ENCODE measurements around the gene SLC13A3. TPM values are rescaled to one million over a fixed set of nuclear protein-coding genes. Genes with fewer than 3 reads are reported as not detected.

Gene SLC13A3
- total RNA-seq, 5 donors from 2014 or later (not counting 1 experiment from before 2014, with no cell fraction given): 0.16 to 0.49 (median 0.33) TPM; not detected in 1

GRCh38 chr20:46549188-46549972, 101.9 kb downstream of the SLC13A3 start:
- Histone ChIP-seq H3K4me3 (ENCODE audit: control insufficient read depth in 1 of 2, extremely low read depth in 1 of 2, low read length in 1 of 2) (no peak overlapping the region), H3K36me3 (ENCODE audit: control insufficient read depth in 2 of 2, extremely low read depth in 1 of 2, insufficient read depth in 1 of 2, low read length in 1 of 2) (no peaks in the 10 kb centered on the region), H3K4me1 (ENCODE audit: control insufficient read depth in 1 of 2, extremely low read depth in 1 of 2, insufficient read depth in 2 of 2, low read length in 2 of 2) (peaks cover 4 to 38% of the 10 kb centered on the region in 2 experiments), H3K9me3 (no peaks in the 10 kb centered on the region), H3K27ac (ENCODE audit: low read length) (no peak overlapping the region), H3K27me3 (replicated peaks in 1 of 2; ENCODE audit: control insufficient read depth in 2 of 2, extremely low read depth in 1 of 2, insufficient read depth in 2 of 2, low read length in 1 of 2) (peaks cover 0 to 11% of the 10 kb centered on the region in 2 experiments)
- CTCF ChIA-PET: no interaction called here
- no peaks in the 10 kb centered on the region for H3K36me3 Mint-ChIP-seq
- H3K4me1 Mint-ChIP-seq: peaks cover 15 to 26% (median 25%) of the 10 kb centered on the region in 3 donors
- no peak for ATAC-seq (replicated peaks in 1 of 4)
- no peak overlapping the region for H3K4me3 Mint-ChIP-seq
- H3K27ac Mint-ChIP-seq: no peak overlapping the region
- no peaks in the 10 kb centered on the region for H3K9me3 Mint-ChIP-seq
- peaks cover 2 to 5% of the 10 kb centered on the region in 2 donors for H3K27me3 Mint-ChIP-seq
- 90% methylated on average over 3 of the region's 4 CpGs for WGBS (ENCODE audit: insufficient coverage)
- DNase-seq: no peak
- POLR2A ChIA-PET: interaction anchor here in 1 of 2 donors (0.5 kb wide), 1 partner anchor 682 kb away, joined by 3 read pairs; no protein-coding TSS in a partner anchor

GRCh38 chr20:46548688-46549087, 102.6 kb downstream of the SLC13A3 start:
- Mint-ChIP-seq H3K27me3 (peaks cover 2 to 5% of the 10 kb centered on the region in 2 donors), H3K4me1 (peaks cover 15 to 25% (median 24%) of the 10 kb centered on the region in 3 donors), H3K27ac (no peak overlapping the region), H3K36me3 (no peaks in the 10 kb centered on the region), H3K9me3 (no peaks in the 10 kb centered on the region), H3K4me3 (no peak overlapping the region)
- ChIA-PET CTCF (interaction anchor here in 1 of 2 donors (0.5 kb wide), 1 partner anchor 13 kb away, joined by 3 read pairs; no protein-coding TSS in a partner anchor), POLR2A (no interaction called here)
- no peak overlapping the region for H3K4me3 ChIP-seq (ENCODE audit: control insufficient read depth in 1 of 2, extremely low read depth in 1 of 2, low read length in 1 of 2)
- no peak for ATAC-seq (replicated peaks in 1 of 4)
- H3K4me1 ChIP-seq (ENCODE audit: control insufficient read depth in 1 of 2, extremely low read depth in 1 of 2, insufficient read depth in 2 of 2, low read length in 2 of 2): peaks cover 4 to 38% of the 10 kb centered on the region in 2 experiments
- H3K27me3 ChIP-seq (replicated peaks in 1 of 2; ENCODE audit: control insufficient read depth in 2 of 2, extremely low read depth in 1 of 2, insufficient read depth in 2 of 2, low read length in 1 of 2): peaks cover 0 to 14% of the 10 kb centered on the region in 2 experiments
- H3K27ac ChIP-seq (ENCODE audit: low read length): no peak overlapping the region
- DNase-seq: no peak
- no peaks in the 10 kb centered on the region for H3K9me3 ChIP-seq
- no peaks in the 10 kb centered on the region for H3K36me3 ChIP-seq (ENCODE audit: control insufficient read depth in 2 of 2, extremely low read depth in 1 of 2, insufficient read depth in 1 of 2, low read length in 1 of 2)
- 86% methylated on average over 4 of the region's 5 CpGs for WGBS (ENCODE audit: insufficient coverage)

- CTCF ChIA-PET: interaction anchor here in 1 of 2 donors (0.5 kb wide), 1 partner anchor 13 kb away, joined by 3 read pairs; no protein-coding TSS in a partner anchor
- POLR2A ChIA-PET: no interaction called here
- peaks cover 2 to 8% of the 10 kb centered on the region in 2 donors for H3K27me3 Mint-ChIP-seq
- Histone ChIP-seq H3K27me3 (replicated peaks in 1 of 2; ENCODE audit: control insufficient read depth in 2 of 2, extremely low read depth in 1 of 2, insufficient read depth in 2 of 2, low read length in 1 of 2) (peaks cover 0 to 14% of the 10 kb centered on the region in 2 experiments), H3K9me3 (no peaks in the 10 kb centered on the region), H3K36me3 (ENCODE audit: control insufficient read depth in 2 of 2, extremely low read depth in 1 of 2, insufficient read depth in 1 of 2, low read length in 1 of 2) (no peaks in the 10 kb centered on the region), H3K4me3 (ENCODE audit: control insufficient read depth in 1 of 2, extremely low read depth in 1 of 2, low read length in 1 of 2) (no peak overlapping the region), H3K4me1 (ENCODE audit: control insufficient read depth in 1 of 2, extremely low read depth in 1 of 2, insufficient read depth in 2 of 2, low read length in 2 of 2) (peaks cover 4 to 34% of the 10 kb centered on the region in 2 experiments), H3K27ac (ENCODE audit: low read length) (no peak overlapping the region)
- H3K9me3 Mint-ChIP-seq: no peaks in the 10 kb centered on the region
- H3K4me3 Mint-ChIP-seq: no peak overlapping the region
- H3K27ac Mint-ChIP-seq: no peak overlapping the region
- DNase-seq: no peak
- WGBS (ENCODE audit: insufficient coverage): 93% methylated on average over 6 of the region's 6 CpGs
- ATAC-seq (replicated peaks in 1 of 4): no peak
- H3K36me3 Mint-ChIP-seq: no peaks in the 10 kb centered on the region
- peaks cover 9 to 20% (median 19%) of the 10 kb centered on the region in 3 donors for H3K4me1 Mint-ChIP-seq
Measured at GRCh38 chr20:46547995-46548394, 103.3 kb downstream of the SLC13A3 start.

- peaks cover 0 to 9% (median 8%) of the 10 kb centered on the region in 3 donors for H3K4me1 Mint-ChIP-seq
- no peak for ATAC-seq (replicated peaks in 1 of 4)
- Histone ChIP-seq H3K4me3 (ENCODE audit: control insufficient read depth in 1 of 2, extremely low read depth in 1 of 2, low read length in 1 of 2) (no peak overlapping the region), H3K27ac (ENCODE audit: low read length) (no peak overlapping the region), H3K9me3 (no peaks in the 10 kb centered on the region), H3K36me3 (ENCODE audit: control insufficient read depth in 2 of 2, extremely low read depth in 1 of 2, insufficient read depth in 1 of 2, low read length in 1 of 2) (no peaks in the 10 kb centered on the region), H3K27me3 (replicated peaks in 1 of 2; ENCODE audit: control insufficient read depth in 2 of 2, extremely low read depth in 1 of 2, insufficient read depth in 2 of 2, low read length in 1 of 2) (peaks cover under 1 to 14% of the 10 kb centered on the region in 2 experiments), H3K4me1 (ENCODE audit: control insufficient read depth in 1 of 2, extremely low read depth in 1 of 2, insufficient read depth in 2 of 2, low read length in 2 of 2) (peaks cover 4 to 23% of the 10 kb centered on the region in 2 experiments)
- H3K9me3 Mint-ChIP-seq: no peaks in the 10 kb centered on the region
- H3K27ac Mint-ChIP-seq: no peak overlapping the region
- H3K36me3 Mint-ChIP-seq: no peaks in the 10 kb centered on the region
- peaks cover 5 to 12% of the 10 kb centered on the region in 2 donors for H3K27me3 Mint-ChIP-seq
- no peak overlapping the region for H3K4me3 Mint-ChIP-seq
- ChIA-PET POLR2A (interaction anchor here in 1 of 2 donors (0.6 kb wide), 1 partner anchor 61 kb away, joined by 3 read pairs; no protein-coding TSS in a partner anchor), CTCF (no interaction called here)
- 38% methylated on average over 3 of the region's 6 CpGs for WGBS (ENCODE audit: insufficient coverage)
- DNase-seq: no peak
Measured at GRCh38 chr20:46546936-46547335, 104.3 kb downstream of the SLC13A3 start.

GRCh38 chr20:46546298-46546697, 105.0 kb downstream of the SLC13A3 start:
- Mint-ChIP-seq H3K4me3 (no peak overlapping the region), H3K27me3 (peaks cover 5 to 12% of the 10 kb centered on the region in 2 donors), H3K4me1 (peaks cover 0 to 8% (median 6%) of the 10 kb centered on the region in 3 donors), H3K27ac (no peak overlapping the region), H3K36me3 (no peaks in the 10 kb centered on the region), H3K9me3 (no peaks in the 10 kb centered on the region)
- Histone ChIP-seq H3K4me1 (ENCODE audit: control insufficient read depth in 1 of 2, extremely low read depth in 1 of 2, insufficient read depth in 2 of 2, low read length in 2 of 2) (peaks cover 4 to 18% of the 10 kb centered on the region in 2 experiments), H3K4me3 (ENCODE audit: control insufficient read depth in 1 of 2, extremely low read depth in 1 of 2, low read length in 1 of 2) (no peak overlapping the region), H3K36me3 (ENCODE audit: control insufficient read depth in 2 of 2, extremely low read depth in 1 of 2, insufficient read depth in 1 of 2, low read length in 1 of 2) (no peaks in the 10 kb centered on the region), H3K9me3 (no peaks in the 10 kb centered on the region), H3K27ac (ENCODE audit: low read length) (no peak overlapping the region), H3K27me3 (replicated peaks in 1 of 2; ENCODE audit: control insufficient read depth in 2 of 2, extremely low read depth in 1 of 2, insufficient read depth in 2 of 2, low read length in 1 of 2) (peaks cover 2 to 14% of the 10 kb centered on the region in 2 experiments)
- CTCF ChIA-PET: no interaction called here
- ATAC-seq (replicated peaks in 1 of 4): no peak
- DNase-seq: no peak
- POLR2A ChIA-PET: no interaction called here
- 80% methylated on average over 1 of the region's 3 CpGs for WGBS (ENCODE audit: insufficient coverage)

- no peak overlapping the region for H3K27ac Mint-ChIP-seq
- peaks cover 0 to 8% (median 6%) of the 10 kb centered on the region in 3 donors for H3K4me1 Mint-ChIP-seq
- H3K9me3 Mint-ChIP-seq: no peaks in the 10 kb centered on the region
- no peaks in the 10 kb centered on the region for H3K36me3 Mint-ChIP-seq
- H3K27me3 Mint-ChIP-seq: peaks cover 5 to 12% of the 10 kb centered on the region in 2 donors
- Histone ChIP-seq H3K36me3 (ENCODE audit: control insufficient read depth in 2 of 2, extremely low read depth in 1 of 2, insufficient read depth in 1 of 2, low read length in 1 of 2) (no peaks in the 10 kb centered on the region), H3K4me3 (ENCODE audit: control insufficient read depth in 1 of 2, extremely low read depth in 1 of 2, low read length in 1 of 2) (no peak overlapping the region), H3K27me3 (replicated peaks in 1 of 2; ENCODE audit: control insufficient read depth in 2 of 2, extremely low read depth in 1 of 2, insufficient read depth in 2 of 2, low read length in 1 of 2) (peaks cover 2 to 14% of the 10 kb centered on the region in 2 experiments), H3K27ac (ENCODE audit: low read length) (no peak overlapping the region), H3K9me3 (no peaks in the 10 kb centered on the region), H3K4me1 (ENCODE audit: control insufficient read depth in 1 of 2, extremely low read depth in 1 of 2, insufficient read depth in 2 of 2, low read length in 2 of 2) (peaks cover 4 to 18% of the 10 kb centered on the region in 2 experiments)
- 97% methylated on average over 9 of the region's 9 CpGs for WGBS (ENCODE audit: insufficient coverage)
- CTCF ChIA-PET: no interaction called here
- no peak for DNase-seq
- H3K4me3 Mint-ChIP-seq: no peak overlapping the region
- POLR2A ChIA-PET: no interaction called here
- no peak for ATAC-seq (replicated peaks in 1 of 4)
Measured at GRCh38 chr20:46545827-46546138, 105.5 kb downstream of the SLC13A3 start.
